ENCODE data around the gene OGA.

Gene OGA

GRCh38 chr10:101763141-101763846 is 55.0 kb downstream of the OGA start:
- in situ Hi-C loops (cut with MboI; ENCODE audit: low sequenced_read_pairs), result no loop called here

- in situ Hi-C loops (cut with MboI; ENCODE audit: low sequenced_read_pairs), result no loop called here
Observed at GRCh38 chr10:101762736-101763135, 55.5 kb downstream of the OGA start.

GRCh38 chr10:101761226-101761625 is 57.0 kb downstream of the OGA start:
- in situ Hi-C loops (cut with MboI; ENCODE audit: low sequenced_read_pairs), result no loop called here

DNA sequence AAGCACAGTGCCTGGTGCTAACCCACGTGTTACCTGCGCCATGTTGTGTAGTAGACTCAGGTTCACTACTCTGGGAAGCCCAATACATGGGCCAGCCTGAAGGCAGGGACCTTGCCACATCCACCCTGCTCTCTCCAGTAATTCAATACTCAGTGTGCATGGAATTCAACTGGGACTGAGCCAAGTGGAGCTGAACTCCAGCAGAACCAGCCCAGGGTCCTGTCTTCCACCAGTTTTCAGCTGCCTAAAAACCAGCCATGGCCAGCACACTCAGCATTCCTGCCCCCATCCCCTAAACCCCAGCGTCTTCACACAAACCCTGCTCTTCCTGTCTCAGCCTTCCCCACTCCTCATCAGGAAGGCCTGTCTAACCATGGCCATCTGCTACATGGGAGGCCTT is 57.7 kb downstream of the OGA start:
- in situ Hi-C loops (cut with MboI; ENCODE audit: low sequenced_read_pairs), result no loop called here

GRCh38 chr10:101759309-101760247 is 58.7 kb downstream of the OGA start:
- in situ Hi-C loops (cut with MboI; ENCODE audit: low sequenced_read_pairs), result no loop called here

- in situ Hi-C loops (cut with MboI; ENCODE audit: low sequenced_read_pairs), result no loop called here
Observed at GRCh38 chr10:101758858-101759257, 59.4 kb downstream of the OGA start.

GRCh38 chr10:101752241-101752640 is 66.0 kb downstream of the OGA start:
- in situ Hi-C loops (cut with MboI; ENCODE audit: low sequenced_read_pairs), result no loop called here

DNA sequence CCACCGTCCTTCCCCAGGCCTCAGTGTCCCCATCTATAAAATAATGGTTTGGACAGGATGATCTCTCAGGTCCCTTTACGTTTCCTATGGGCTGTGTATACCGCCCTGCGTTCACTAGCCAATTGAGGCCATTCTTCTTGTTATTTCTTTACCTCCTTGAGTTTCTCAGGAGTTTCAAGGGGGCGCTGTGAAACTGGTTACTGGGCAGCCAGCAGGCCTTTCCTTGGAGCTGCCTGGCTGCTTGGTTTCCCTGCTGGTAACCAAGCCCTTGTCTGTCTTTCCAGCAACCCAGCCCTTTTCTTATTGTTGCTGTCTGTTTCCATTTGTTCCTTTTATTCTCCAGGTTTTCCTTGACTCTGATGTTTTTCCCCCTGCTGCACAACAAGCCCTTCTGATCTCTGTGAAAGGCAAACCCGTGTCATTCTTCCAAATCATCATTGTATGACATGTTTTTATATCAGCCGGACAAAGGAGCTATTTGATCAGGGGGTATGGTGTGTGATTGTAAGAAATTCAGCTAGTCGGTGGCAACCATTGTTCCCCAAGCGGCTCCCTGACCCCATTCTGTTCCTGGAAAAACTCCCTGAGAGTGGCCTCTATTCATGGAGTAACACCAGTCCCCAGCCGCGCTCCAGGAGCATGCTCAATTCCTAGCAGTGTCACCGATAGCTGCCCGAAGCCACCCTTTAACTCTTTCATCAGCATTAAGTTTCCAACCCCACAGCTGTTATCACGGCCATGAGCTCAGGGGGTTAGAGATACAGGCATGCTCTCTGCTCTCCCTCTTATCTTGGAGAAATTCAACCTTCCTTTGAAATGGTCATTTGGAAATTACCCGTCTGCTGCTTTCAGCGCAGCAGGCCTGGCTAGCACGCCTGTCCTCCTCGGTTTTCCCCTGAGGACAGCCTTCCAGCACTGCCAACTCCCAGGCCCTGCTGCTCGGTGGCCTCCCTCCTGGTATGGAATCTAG is 68.9 kb downstream of the OGA start:
- in situ Hi-C loops (cut with MboI; ENCODE audit: low sequenced_read_pairs), result no loop called here

DNA sequence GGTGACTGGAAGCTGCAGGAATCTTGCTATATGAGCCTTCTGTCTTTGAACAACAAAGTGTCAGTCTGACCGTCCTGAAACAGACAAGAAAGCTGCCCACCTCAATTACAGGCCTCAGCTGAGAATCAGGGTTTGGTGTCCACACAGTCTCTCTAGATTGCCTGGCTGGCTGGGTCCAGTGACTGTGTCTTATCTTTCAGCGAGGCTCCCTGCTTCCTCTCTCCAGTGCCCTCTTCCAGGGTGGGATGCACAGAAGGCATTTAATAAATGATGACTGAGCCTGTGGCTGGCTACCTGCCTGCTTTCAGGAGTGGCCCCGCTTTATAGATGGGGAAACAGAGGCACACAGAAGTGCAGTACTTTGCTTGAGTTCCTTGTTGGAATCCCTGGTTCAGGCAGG is 69.7 kb downstream of the OGA start:
- in situ Hi-C loops (cut with MboI; ENCODE audit: low sequenced_read_pairs), result no loop called here

DNA sequence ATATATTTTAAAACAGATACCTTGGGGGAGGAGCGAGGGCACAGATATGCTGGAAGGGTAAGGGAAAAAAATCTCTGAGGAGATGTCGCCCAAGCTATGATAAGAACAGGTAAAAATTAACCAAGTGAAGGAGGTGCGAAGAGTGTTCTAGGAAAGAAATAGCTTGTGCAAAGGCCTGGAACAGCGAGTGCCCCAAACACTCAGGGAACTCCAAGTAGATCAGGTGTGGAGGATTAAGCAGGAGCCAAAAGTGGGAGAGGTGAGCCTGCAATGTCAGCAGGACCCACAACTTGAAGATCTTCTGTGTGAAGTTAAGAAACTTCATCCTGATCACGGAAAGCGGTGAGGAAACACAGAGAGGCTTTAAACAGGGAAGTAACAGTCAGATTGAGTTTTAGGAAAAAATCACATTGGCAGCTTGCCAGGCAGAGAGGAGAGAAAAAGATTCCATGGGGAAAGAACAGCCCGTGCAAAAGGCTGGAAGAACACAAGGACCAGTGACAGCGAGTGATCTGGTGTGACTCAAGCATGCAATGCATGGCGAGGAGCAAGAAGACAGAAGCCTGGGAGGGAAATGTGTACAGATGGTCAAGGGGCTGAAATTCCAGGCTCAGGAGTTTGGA is 73.1 kb downstream of the OGA start:
- in situ Hi-C loops (cut with MboI; ENCODE audit: low sequenced_read_pairs), result no loop called here

DNA sequence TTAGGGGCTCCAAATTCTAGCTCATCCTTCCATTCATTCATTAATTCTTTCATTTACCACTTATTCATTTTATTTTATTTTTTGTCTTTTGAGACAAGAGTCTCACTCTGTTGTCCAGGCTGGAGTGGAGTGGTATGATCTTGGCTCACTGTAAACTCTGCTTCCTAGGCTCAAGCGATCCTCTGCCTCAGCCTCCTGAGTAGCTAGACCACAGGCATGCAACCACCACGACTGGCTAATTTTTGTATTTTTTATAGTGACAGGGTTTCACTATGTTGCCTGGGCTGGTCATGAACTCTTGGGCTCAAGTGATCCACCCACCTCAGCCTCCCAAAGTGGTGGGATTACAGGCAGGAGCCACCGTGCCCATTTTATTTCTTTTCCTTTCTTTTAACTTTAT is 74.0 kb downstream of the OGA start:
- in situ Hi-C loops (cut with MboI; ENCODE audit: low sequenced_read_pairs), result no loop called here

DNA sequence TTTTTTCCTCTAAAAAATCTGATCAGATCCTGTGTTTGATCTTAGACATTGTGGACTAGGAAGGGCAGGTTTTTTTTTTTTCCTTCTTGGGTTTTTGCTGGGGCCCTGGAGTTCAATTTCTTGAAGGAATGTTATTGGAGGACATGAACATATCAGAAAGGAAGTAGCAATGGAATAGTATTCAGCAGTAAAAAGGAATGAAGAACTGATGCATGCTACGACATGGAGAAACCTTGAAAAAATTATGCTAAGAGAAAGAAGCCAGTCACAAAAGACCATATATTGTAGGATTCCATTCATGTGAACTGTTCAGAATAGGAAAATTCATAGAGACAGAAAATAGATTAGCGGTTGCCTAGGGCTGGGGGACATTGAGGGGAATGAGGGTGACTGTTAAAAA is 76.3 kb downstream of the OGA start:
- in situ Hi-C loops (cut with MboI; ENCODE audit: low sequenced_read_pairs), result no loop called here

DNA sequence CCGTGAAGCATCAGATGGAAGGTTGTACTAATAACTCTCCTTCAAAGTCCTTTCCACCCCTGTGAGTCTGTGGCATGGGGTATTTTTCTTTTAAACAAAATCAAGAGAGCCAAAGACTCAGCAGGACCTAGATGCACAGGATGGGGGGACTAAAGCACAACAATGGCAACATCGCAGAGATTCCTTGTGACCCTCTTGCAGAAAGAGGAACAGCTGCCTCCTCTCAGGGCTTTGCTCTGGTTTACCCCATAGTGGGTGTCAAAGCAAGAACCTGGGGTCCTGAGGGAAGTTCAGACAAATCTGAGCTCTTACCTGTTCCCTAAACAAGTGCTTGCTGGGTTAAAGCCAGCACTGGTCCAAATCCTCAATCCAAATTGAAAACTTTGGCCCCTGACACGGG is 81.6 kb downstream of the OGA start:
- in situ Hi-C loops (cut with MboI; ENCODE audit: low sequenced_read_pairs), result no loop called here
